Subcutaneous adipose tissue (tissue), 4 donors: ENCODE data around the gene PHOSPHO2. TPM values are rescaled to one million over a fixed set of nuclear protein-coding genes. Genes with fewer than 3 reads are reported as not detected.

ENCODE experiments used
- total RNA-seq, 4 donors: library from RNA; depleted of rRNA; stranded (reverse); fragments of >200 nt; gene quantifications; one replicate each; pipeline ENCODE4 v1.1.0, GENCODE V29; 2016
- TF ChIP-seq, protein P1 (sequence below): fragments of 450-650 bp; IDR thresholded peaks from one replicate; pipeline ENCODE4 v1.5.1; 2016; ENCODE audit warnings: low read depth, mild to moderate bottlenecking, control low read depth, antibody characterized with exemption, moderate library complexity

PHOSPHO2 gene
- total RNA-seq, 4 donors from 2014 or later, result 7.0 to 18.1 (median 10.6) TPM

DNA sequence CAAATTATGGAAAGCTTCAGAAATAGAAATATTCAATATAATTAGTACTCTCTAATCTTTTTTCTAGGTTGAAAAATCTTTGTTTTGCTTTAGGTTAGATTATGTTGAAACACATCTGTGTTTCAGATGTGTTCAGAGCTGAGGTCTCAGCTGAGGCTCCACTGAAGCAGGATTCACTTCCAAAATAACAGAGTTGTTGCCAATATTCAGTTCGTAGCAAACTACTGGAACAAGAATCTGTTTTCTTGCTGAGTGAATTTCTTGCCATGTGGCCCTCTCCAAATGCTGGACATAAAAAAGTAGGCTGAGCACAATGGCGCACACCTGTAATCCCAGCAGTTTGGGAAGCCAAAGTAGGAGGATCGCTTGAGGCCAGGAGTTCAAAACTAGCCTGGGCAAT, 8.7 kb downstream of the PHOSPHO2 start:
- TF ChIP-seq, protein P1, sequence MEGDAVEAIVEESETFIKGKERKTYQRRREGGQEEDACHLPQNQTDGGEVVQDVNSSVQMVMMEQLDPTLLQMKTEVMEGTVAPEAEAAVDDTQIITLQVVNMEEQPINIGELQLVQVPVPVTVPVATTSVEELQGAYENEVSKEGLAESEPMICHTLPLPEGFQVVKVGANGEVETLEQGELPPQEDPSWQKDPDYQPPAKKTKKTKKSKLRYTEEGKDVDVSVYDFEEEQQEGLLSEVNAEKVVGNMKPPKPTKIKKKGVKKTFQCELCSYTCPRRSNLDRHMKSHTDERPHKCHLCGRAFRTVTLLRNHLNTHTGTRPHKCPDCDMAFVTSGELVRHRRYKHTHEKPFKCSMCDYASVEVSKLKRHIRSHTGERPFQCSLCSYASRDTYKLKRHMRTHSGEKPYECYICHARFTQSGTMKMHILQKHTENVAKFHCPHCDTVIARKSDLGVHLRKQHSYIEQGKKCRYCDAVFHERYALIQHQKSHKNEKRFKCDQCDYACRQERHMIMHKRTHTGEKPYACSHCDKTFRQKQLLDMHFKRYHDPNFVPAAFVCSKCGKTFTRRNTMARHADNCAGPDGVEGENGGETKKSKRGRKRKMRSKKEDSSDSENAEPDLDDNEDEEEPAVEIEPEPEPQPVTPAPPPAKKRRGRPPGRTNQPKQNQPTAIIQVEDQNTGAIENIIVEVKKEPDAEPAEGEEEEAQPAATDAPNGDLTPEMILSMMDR, result no peak

DNA sequence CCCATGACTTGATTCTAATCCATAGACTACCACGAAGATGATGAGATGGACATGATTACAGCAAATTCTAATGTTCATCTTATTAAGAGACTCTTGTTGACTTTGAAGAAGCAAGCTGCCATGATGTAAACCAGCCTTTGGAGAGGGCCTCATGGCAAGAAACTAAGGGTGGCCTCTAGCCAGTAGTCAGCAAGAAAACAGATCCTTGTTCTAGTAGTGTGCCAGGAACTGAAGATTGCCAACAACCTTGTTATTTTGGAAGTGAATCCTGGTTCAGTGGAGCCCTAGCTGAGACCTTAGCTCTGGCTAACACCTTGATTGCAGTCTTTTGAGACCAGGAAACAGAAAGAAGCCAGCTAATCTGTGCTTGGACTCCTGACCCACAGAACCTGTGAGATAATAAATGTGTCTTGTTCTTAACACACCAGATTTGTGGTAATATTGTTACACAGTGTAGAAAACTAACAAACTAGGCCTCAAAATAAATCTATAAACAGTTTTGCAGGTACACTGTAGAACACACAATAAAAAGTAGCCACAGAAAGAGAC, 10.0 kb downstream of the PHOSPHO2 start:
- TF ChIP-seq, protein P1, result no peak

DNA sequence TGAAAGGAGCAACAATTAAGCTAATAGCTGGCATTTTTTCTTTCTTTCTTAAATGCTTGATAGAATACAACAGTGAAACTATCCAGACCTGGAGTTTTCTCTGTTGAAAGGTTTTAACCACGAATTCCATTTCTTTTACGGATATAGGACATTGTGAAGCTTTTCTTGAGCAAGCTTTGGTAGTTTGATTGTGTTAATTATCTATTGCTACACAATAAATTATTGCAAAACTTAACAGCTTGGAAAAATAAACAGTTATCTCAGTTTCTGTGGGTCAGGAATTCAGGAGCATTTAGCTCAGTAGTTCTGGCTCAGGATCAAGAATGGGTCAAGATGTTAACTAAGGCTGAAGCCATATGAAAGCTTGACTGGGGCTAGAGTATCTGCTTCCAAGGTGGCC, 11.7 kb downstream of the PHOSPHO2 start:
- TF ChIP-seq, protein P1, result no peak

DNA sequence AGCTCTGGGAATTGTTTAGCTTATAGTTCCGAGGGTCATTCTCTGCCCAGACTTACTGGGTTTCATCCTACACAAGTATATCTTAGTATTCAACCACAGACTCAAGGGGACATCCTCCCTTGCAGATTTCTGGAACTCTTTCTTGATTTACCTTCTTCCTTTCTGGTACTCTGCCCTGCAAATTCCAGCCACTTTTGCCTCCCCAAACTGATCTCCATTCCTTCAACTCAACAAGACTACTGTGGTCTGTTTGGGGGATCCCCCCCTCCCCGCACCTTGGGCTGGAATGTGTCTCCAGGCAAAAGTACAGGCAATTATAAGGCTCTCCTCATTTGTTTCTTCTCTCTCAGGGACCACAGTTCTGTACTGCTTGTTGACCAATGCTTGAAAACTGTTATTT, 13.4 kb downstream of the PHOSPHO2 start:
- TF ChIP-seq, protein P1, result no peak

DNA sequence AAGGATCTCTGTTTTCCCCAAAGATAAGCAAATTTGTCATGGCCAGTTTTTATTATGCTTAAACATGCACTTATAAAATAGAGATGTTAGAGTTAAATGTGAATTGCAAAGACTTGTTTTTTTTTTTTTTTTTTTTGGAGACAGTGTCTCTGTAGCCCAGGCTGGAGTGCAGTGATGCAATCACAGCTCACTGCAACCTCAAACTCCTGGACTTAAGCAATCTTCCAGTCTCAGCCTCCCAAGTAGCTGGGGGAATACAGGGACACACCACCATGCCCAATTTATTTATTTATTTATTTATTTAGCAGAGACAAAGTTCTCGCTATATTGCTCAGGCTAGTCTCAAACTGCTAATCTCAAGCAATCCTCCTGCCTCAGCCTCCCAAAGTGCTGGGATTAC, 15.1 kb downstream of the PHOSPHO2 start:
- TF ChIP-seq, protein P1, result no peak

DNA sequence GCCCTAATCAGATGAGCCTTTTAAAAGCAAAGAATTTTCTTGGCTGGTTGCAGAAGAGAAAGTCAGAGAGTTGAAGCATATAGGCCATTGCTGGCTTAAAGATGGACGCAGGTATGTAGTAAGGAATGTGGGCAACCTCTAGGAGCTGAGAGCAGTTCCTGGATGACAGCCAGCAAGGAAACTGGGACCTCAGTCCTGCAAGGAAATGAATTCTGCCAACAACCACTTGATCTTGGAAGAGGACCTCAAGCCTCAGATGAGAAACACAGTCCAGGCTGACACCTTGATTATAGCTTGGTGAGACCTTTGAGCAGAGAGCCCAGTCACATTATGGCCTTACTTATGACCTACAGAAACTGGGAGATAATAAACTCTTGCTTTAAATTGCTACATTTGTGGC, 15.7 kb downstream of the PHOSPHO2 start:
- TF ChIP-seq, protein P1, result no peak

DNA sequence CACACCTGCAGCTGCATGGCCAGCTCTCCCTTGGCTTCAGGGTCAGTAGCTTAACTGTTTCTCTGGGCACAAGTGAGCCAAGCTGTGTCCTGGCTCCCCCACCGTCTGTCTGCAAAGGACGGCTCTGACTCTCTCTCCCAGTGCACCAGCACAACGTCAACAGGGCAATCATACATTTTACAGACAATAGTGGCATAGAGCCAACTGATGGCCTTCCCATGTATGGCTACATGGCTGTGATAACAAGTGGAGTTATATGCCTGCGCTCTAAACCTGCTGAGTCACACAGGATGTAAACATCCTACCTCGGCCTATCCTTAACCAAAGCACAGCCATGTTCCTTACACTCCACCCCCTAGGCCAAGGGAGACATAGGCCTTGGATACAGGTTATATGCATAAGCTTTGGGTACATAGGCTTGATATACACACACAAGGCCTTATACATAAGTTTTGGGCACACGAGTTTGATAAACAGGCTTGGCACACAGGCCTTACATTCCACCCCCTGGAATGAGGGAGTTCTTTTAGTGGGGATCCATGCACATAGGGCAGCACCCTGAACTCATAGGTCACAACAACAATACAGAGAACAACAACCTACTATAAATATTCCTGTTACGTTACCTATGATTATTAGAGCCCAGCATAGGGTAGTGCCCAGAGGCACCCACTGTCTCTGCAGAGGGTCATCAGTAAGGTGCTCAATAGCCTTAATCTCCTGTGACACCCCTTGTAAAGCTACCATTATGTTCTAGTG, 17.7 kb downstream of the PHOSPHO2 start:
- TF ChIP-seq, protein P1, result no peak
